Liver (tissue), 3 donors: Measurements from ENCODE around the gene TTC34.

Experiments
- CTCF ChIP-seq: fragments of 150-350 bp; IDR thresholded peaks from 2 replicates; pipeline ENCODE4 v1.5.1; 2017; ENCODE audit warnings: improper control_type of control experiment, low read depth, low read length; ENCODE audit not compliant: missing input control
- RAD21 ChIP-seq, 2 donors: IDR thresholded peaks; 2 replicates each; pipeline ENCODE4 v1.6.1; 2016; ENCODE audit warnings: antibody characterized with exemption in 2 of 2, mild to moderate bottlenecking in 2 of 2
- TAF1 ChIP-seq: conservative IDR thresholded peaks from 2 replicates; pipeline ENCODE4 v1.6.1; 2016; ENCODE audit warnings: antibody characterized with exemption, mild to moderate bottlenecking
- donor health status: healthy.
- donor health status: healthy.

- TF ChIP-seq RAD21 (IDR thresholded peaks at IDR 0.05) = no peak
- TF ChIP-seq CTCF = no peak
- no peak for TF ChIP-seq TAF1
Observed at GRCh38 chr1:2631136-2632050, 170.1 kb downstream of the TTC34 start.
